T47D (cell line): ENCODE data around the gene ATP6V0A1.
A peak's percentile ranks its signal among the peaks of the same experiment; 100 is the strongest.
"Not testable (repeated sequence)": the region's sequence is repeated elsewhere in the genome, so short reads cannot be mapped to it uniquely, and the experiment has no call there.

ENCODE experiments used
- DNase-seq, 2 experiments: peaks; one replicate each; pipeline versions ENCODE4 v3.0.0 to v3.0.0-alpha.2; 2011 to 2012; ENCODE audit warnings: low read depth in 1 of 2, low spot score in 1 of 2
- JUND ChIP-seq: IDR thresholded peaks from 2 replicates; pipeline ENCODE4 v1.6.1; 2012; ENCODE audit warnings: low read depth
- in situ Hi-C: cut with HindIII; loops from 2 replicates; pipeline ENCODE4 v1.10.0; 2016; ENCODE audit warnings: low sequenced_read_pairs, low pct_unique_long_range_greater_than_20kb

The ATP6V0A1 gene

GRCh38 chr17:42458497-42459255 is at the start of gene ATP6V0A1:
TSS of gene ATP6V0A1 (plus strand) at chr17:42458878. CDS start at chr17:42460895, 2,017 bp downstream.
- in situ Hi-C loops = no loop called here
- peak; percentile 89 to 92 for DNase-seq
- TF ChIP-seq JUND = no peak

- no peak for DNase-seq
- TF ChIP-seq JUND = no peak
- in situ Hi-C loops = no loop called here
Observed at GRCh38 chr17:42409523-42410318, 49.0 kb upstream of the ATP6V0A1 start.

- no peak for TF ChIP-seq JUND
- DNase-seq = no peak
- in situ Hi-C loops = no loop called here
Observed at GRCh38 chr17:42410319-42410685, 48.4 kb upstream of the ATP6V0A1 start.

GRCh38 chr17:42411361-42411760 is 47.3 kb upstream of the ATP6V0A1 start:
- TF ChIP-seq JUND = no peak
- no peak for DNase-seq
- in situ Hi-C loops = no loop called here

- in situ Hi-C loops = no loop called here
- TF ChIP-seq JUND = no peak
- DNase-seq = no peak
Observed at GRCh38 chr17:42411905-42412679, 46.6 kb upstream of the ATP6V0A1 start.

- no peak for DNase-seq
- TF ChIP-seq JUND = no peak
- in situ Hi-C loops = no loop called here
Observed at GRCh38 chr17:42413464-42414040, 45.1 kb upstream of the ATP6V0A1 start.

GRCh38 chr17:42414704-42415409 is 43.8 kb upstream of the ATP6V0A1 start:
- in situ Hi-C loops = no loop called here
- no peak for TF ChIP-seq JUND

GRCh38 chr17:42417981-42418380 is 40.7 kb upstream of the ATP6V0A1 start:
- DNase-seq, in situ Hi-C loops: not testable (repeated sequence)

More at GRCh38 chr17:42414704-42415409, 43.8 kb upstream of the ATP6V0A1 start:
- DNase-seq = no peak

- in situ Hi-C loops = no loop called here
- TF ChIP-seq JUND = no peak
Observed at GRCh38 chr17:42421136-42421506, 37.6 kb upstream of the ATP6V0A1 start.

GRCh38 chr17:42421507-42422338 is 37.0 kb upstream of the ATP6V0A1 start:
- in situ Hi-C loops = no loop called here
- TF ChIP-seq JUND = no peak
- no peak for DNase-seq

More at GRCh38 chr17:42421136-42421506, 37.6 kb upstream of the ATP6V0A1 start:
- no peak for DNase-seq

- TF ChIP-seq JUND = no peak
- in situ Hi-C loops = no loop called here
- DNase-seq = peak; percentile 49 to 56
Observed at GRCh38 chr17:42422412-42422957, 36.2 kb upstream of the ATP6V0A1 start.
